Measurements from ENCODE around the gene HSPB7. TPM values are rescaled to one million over a fixed set of nuclear protein-coding genes. Genes with fewer than 3 reads are reported as not detected.

The HSPB7 gene
- polyA plus RNA-seq, 3 donors: not detected

DNA sequence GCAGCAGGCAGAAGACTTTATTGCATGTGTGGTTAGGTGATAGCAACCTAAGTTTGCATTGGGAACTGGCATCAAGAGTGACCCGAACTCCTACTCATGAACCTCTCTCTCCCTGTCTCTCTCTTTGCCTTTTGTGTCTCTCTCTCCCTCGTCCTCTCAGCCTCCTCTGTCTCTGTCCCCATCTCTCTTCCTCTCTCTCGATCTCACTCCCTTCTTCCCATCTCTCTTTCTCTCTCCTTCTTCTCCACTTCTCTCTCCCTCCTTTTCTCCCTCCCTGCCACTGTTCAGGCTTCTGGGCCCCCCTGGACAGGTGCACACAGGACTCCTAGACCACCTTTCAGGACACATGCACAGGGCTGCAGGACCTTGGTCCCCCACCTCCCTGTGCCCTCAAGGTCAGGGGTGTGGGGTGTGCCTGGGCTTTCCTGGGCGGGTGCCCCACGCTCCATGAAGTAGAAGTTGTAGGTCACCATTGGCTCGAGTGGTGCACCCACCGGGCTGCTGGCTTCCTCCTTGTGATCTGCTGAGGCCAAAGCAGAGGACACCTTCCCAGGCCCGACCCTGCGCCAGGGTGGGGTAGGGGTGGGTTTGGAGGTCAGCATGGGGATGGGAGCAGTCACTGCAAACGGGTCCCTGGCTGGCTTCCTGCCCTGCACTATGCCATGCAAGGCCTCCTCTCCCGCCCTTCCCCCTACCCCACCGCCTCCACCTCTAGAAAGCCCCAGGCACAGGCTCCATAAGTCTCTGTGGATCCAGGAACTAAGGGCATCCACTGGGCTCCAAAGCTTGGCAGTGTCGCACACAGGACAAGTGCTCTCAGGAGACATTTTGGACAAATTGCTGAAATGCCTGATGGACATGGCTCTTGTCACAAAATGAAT, 28.7 kb downstream of the HSPB7 start:
- peaks cover 0 to 4% (median 2%) of the 10 kb centered on the region in 3 donors for H3K27me3 Mint-ChIP-seq (ENCODE audit: low read depth in 3 of 3)
- no peak overlapping the region for H2AFZ ChIP-seq (ENCODE audit: insufficient read depth, low read depth, low read length, poor library complexity, severe bottlenecking)
- peaks cover 0 to 2% (median 0%) of the 10 kb centered on the region in 7 donors for H3K9me3 Mint-ChIP-seq
- peaks cover 7 to 8% of the 10 kb centered on the region in 2 donors for H3K4me1 ChIP-seq (ENCODE audit: control insufficient read depth in 1 of 2, insufficient read depth in 2 of 2, low read length in 2 of 2)
- H3K27me3 ChIP-seq (ENCODE audit: control insufficient read depth in 2 of 2, insufficient read depth in 2 of 2, low read length in 2 of 2): no peaks in the 10 kb centered on the region
- H3K27ac Mint-ChIP-seq: peak overlapping the region in 1 of 7 donors; percentile 63
- H3K27ac ChIP-seq (ENCODE audit: low read depth in 1 of 2, low read length in 2 of 2): no peak overlapping the region
- H3K4me1 Mint-ChIP-seq: peaks cover 10% of the 10 kb centered on the region
- H3K4me2 ChIP-seq (replicated peaks; ENCODE audit: extremely low read depth, low read length, poor library complexity, severe bottlenecking): no peak overlapping the region
- H3K9me3 ChIP-seq (replicated peaks in 1 of 2; ENCODE audit: control insufficient read depth in 1 of 2, insufficient read depth in 1 of 2, low read length in 2 of 2): no peaks in the 10 kb centered on the region
- no peak for DNase-seq
- no peak overlapping the region for H3K4me3 ChIP-seq (replicated peaks in 1 of 3; ENCODE audit: low read depth in 2 of 3, low read length in 3 of 3)
- no peaks in the 10 kb centered on the region for H3K36me3 ChIP-seq (replicated peaks in 1 of 2; ENCODE audit: control insufficient read depth in 1 of 2, insufficient read depth in 2 of 2, low read length in 2 of 2)
- H4K20me1 ChIP-seq (ENCODE audit: insufficient read depth, low read length): no peaks in the 10 kb centered on the region
- H3K4me3 Mint-ChIP-seq: no peak overlapping the region
- no peak overlapping the region for H3K9ac ChIP-seq (ENCODE audit: insufficient read depth, low read length, poor library complexity, severe bottlenecking)
- intact Hi-C loops (cut with micrococcal nuclease): no loop called here
- no peaks in the 10 kb centered on the region for H3K79me2 ChIP-seq (ENCODE audit: insufficient read depth, low read length)
- no peaks in the 10 kb centered on the region for H3K36me3 Mint-ChIP-seq
- TF ChIP-seq, protein P1, sequence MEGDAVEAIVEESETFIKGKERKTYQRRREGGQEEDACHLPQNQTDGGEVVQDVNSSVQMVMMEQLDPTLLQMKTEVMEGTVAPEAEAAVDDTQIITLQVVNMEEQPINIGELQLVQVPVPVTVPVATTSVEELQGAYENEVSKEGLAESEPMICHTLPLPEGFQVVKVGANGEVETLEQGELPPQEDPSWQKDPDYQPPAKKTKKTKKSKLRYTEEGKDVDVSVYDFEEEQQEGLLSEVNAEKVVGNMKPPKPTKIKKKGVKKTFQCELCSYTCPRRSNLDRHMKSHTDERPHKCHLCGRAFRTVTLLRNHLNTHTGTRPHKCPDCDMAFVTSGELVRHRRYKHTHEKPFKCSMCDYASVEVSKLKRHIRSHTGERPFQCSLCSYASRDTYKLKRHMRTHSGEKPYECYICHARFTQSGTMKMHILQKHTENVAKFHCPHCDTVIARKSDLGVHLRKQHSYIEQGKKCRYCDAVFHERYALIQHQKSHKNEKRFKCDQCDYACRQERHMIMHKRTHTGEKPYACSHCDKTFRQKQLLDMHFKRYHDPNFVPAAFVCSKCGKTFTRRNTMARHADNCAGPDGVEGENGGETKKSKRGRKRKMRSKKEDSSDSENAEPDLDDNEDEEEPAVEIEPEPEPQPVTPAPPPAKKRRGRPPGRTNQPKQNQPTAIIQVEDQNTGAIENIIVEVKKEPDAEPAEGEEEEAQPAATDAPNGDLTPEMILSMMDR (IDR thresholded peaks at IDR 0.05): no peak
- WGBS (ENCODE audit: insufficient coverage): 79% methylated on average over 5 of the region's 13 CpGs

DNA sequence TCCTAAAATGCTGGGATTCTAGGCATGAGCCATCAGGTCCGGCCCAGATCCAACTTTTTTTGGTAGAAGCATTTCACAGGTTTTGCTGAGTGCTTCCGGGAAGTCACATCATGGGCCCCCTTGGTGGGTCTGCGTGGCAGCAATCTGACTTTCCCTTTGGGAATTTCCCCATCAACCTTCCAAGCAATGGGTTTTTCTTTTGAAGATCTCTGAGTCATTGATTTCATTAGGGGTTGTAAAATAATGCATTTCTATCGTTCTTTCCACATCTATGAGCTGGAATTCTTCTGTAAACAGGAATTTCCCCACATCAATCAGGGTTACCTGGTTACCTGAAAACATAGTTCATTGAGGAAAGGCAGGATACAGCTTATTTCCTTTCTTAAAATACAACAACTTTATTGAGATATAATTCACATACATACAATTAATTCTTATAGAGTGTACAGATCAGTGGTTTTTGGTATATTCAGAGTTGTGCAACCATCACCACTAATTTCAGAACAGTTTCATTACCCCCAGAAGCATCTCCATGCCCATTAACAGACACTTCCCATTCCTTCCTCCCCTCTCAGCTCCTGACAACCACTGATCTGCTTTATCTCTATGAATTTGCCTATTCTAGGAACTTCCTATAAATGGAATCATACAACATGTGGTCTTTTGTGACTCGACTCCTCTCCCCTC, 32.1 kb downstream of the HSPB7 start:
- Histone ChIP-seq H3K4me3 (replicated peaks in 1 of 3; ENCODE audit: low read depth in 2 of 3, low read length in 3 of 3) (no peak overlapping the region), H3K36me3 (replicated peaks in 1 of 2; ENCODE audit: control insufficient read depth in 1 of 2, insufficient read depth in 2 of 2, low read length in 2 of 2) (no peaks in the 10 kb centered on the region), H2AFZ (ENCODE audit: insufficient read depth, low read depth, low read length, poor library complexity, severe bottlenecking) (no peak overlapping the region), H4K20me1 (ENCODE audit: insufficient read depth, low read length) (no peaks in the 10 kb centered on the region), H3K27ac (ENCODE audit: low read depth in 1 of 2, low read length in 2 of 2) (no peak overlapping the region), H3K79me2 (ENCODE audit: insufficient read depth, low read length) (no peaks in the 10 kb centered on the region), H3K4me2 (replicated peaks; ENCODE audit: extremely low read depth, low read length, poor library complexity, severe bottlenecking) (no peak overlapping the region), H3K27me3 (ENCODE audit: control insufficient read depth in 2 of 2, insufficient read depth in 2 of 2, low read length in 2 of 2) (no peaks in the 10 kb centered on the region), H3K4me1 (ENCODE audit: control insufficient read depth in 1 of 2, insufficient read depth in 2 of 2, low read length in 2 of 2) (peaks cover 7 to 8% of the 10 kb centered on the region in 2 donors), H3K9me3 (replicated peaks in 1 of 2; ENCODE audit: control insufficient read depth in 1 of 2, insufficient read depth in 1 of 2, low read length in 2 of 2) (no peaks in the 10 kb centered on the region), H3K9ac (ENCODE audit: insufficient read depth, low read length, poor library complexity, severe bottlenecking) (no peak overlapping the region)
- Mint-ChIP-seq H3K4me3 (no peak overlapping the region), H3K4me1 (peaks cover 13% of the 10 kb centered on the region), H3K9me3 (peaks cover 0 to 8% (median 2%) of the 10 kb centered on the region in 7 donors), H3K27me3 (ENCODE audit: low read depth in 3 of 3) (peaks cover 0 to 4% (median 2%) of the 10 kb centered on the region in 3 donors), H3K27ac (no peak overlapping the region), H3K36me3 (no peaks in the 10 kb centered on the region)
- DNase-seq: peak; percentile 10 to 74 (median 11)
- TF ChIP-seq, protein P1 (IDR thresholded peaks at IDR 0.05): no peak
- intact Hi-C loops (cut with micrococcal nuclease): no loop called here
- WGBS (ENCODE audit: insufficient coverage): 51% methylated on average over 4 of the region's 5 CpGs
